Measurements from ENCODE around the gene VCPKMT.
"Not testable (repeated sequence)": the region's sequence is repeated elsewhere in the genome, so short reads cannot be mapped to it uniquely, and the experiment has no call there.

The VCPKMT gene

GRCh38 chr14:50092006-50092555, 24.3 kb downstream of the VCPKMT start:
- no peak for DNase-seq (ENCODE audit: low read depth in 2 of 2)

GRCh38 chr14:50091240-50091913, 25.0 kb downstream of the VCPKMT start:
- no peak for DNase-seq (ENCODE audit: low read depth in 2 of 2)

- DNase-seq (ENCODE audit: low read depth in 2 of 2): no peak
Measured at GRCh38 chr14:50089208-50089607, 27.2 kb downstream of the VCPKMT start.

GRCh38 chr14:50088731-50089130, 27.6 kb downstream of the VCPKMT start:
- no peak for DNase-seq (ENCODE audit: low read depth in 2 of 2)

- no peak for DNase-seq (ENCODE audit: low read depth in 2 of 2)
Measured at GRCh38 chr14:50088117-50088515, 28.3 kb downstream of the VCPKMT start.

- DNase-seq (ENCODE audit: low read depth in 2 of 2): no peak
Measured at GRCh38 chr14:50087341-50088116, 28.8 kb downstream of the VCPKMT start.

- DNase-seq (ENCODE audit: low read depth in 2 of 2): no peak
Measured at GRCh38 chr14:50086321-50086711, 30.1 kb downstream of the VCPKMT start.

GRCh38 chr14:50085570-50086320, 30.6 kb downstream of the VCPKMT start:
- no peak for DNase-seq (ENCODE audit: low read depth in 2 of 2)

- DNase-seq (ENCODE audit: low read depth in 2 of 2): no peak
Measured at GRCh38 chr14:50084666-50085065, 31.7 kb downstream of the VCPKMT start.

GRCh38 chr14:50083467-50084337, 32.7 kb downstream of the VCPKMT start:
- no peak for DNase-seq (ENCODE audit: low read depth in 2 of 2)

GRCh38 chr14:50082784-50083466, 33.4 kb downstream of the VCPKMT start:
- DNase-seq (ENCODE audit: low read depth in 2 of 2): peak; percentile 51 to 55

- DNase-seq (ENCODE audit: low read depth in 2 of 2): no peak
Measured at GRCh38 chr14:50082308-50082742, 34.0 kb downstream of the VCPKMT start.

GRCh38 chr14:50079103-50079502, 37.3 kb downstream of the VCPKMT start:
- DNase-seq (ENCODE audit: low read depth in 2 of 2): not testable (repeated sequence)

- not testable (repeated sequence) for DNase-seq (ENCODE audit: low read depth in 2 of 2)
Measured at GRCh38 chr14:50073663-50074062, 42.7 kb downstream of the VCPKMT start.

GRCh38 chr14:50072395-50072794, 44.0 kb downstream of the VCPKMT start:
- no peak for DNase-seq (ENCODE audit: low read depth in 2 of 2)

GRCh38 chr14:50070840-50071548, 45.4 kb downstream of the VCPKMT start:
- DNase-seq (ENCODE audit: low read depth in 2 of 2): no peak

- no peak for DNase-seq (ENCODE audit: low read depth in 2 of 2)
Measured at GRCh38 chr14:50070230-50070629, 46.1 kb downstream of the VCPKMT start.

GRCh38 chr14:50069325-50069724, 47.0 kb downstream of the VCPKMT start:
- no peak for DNase-seq (ENCODE audit: low read depth in 2 of 2)

GRCh38 chr14:50068496-50068895, 47.9 kb downstream of the VCPKMT start:
- no peak for DNase-seq (ENCODE audit: low read depth in 2 of 2)
